SU-DHL-6 (cell line): Measurements from ENCODE around the gene TMEM39A.

Source experiments
- CTCF ChIP-seq: fragments of 200-600 bp; sonication (generic); IDR thresholded peaks from one replicate; pipeline ENCODE4 v1.5.1; 2017; ENCODE audit warnings: antibody characterized with exemption, mild to moderate bottlenecking, low read length, moderate library complexity; ENCODE audit not compliant: insufficient read depth, poor library complexity, severe bottlenecking
- EZH2phosphoT487 ChIP-seq: fragments of 200-600 bp; sonication (generic), shearing (Covaris generic); conservative IDR thresholded peaks from 2 replicates; pipeline ENCODE4 v1.6.1; 2018; ENCODE audit warnings: mild to moderate bottlenecking, antibody characterized with exemption, low read length, moderate library complexity, mixed read lengths

- TF ChIP-seq CTCF (no peak), EZH2phosphoT487 (no peak)
Measured at GRCh38 chr3:119444590-119444989, 18.8 kb downstream of the TMEM39A start.
